Measurements from ENCODE around the gene CENPQ.

CENPQ gene

GRCh38 chr6:49541936-49542335 is 78.8 kb downstream of the CENPQ start:
- no peaks in the 10 kb centered on the region for H3K36me3 ChIP-seq (ENCODE audit: control insufficient read depth, insufficient read depth, low read length)
- H3K27ac ChIP-seq (ENCODE audit: low read depth, low read length) = no peak overlapping the region
- no peaks in the 10 kb centered on the region for H3K9me3 ChIP-seq (ENCODE audit: control insufficient read depth, insufficient read depth, low read depth, low read length)
- peaks cover 5% of the 10 kb centered on the region; the same call in 1 of the 2 replicates for H3K27me3 ChIP-seq (ENCODE audit: control insufficient read depth, insufficient read depth, low read length)
- H3K9ac ChIP-seq (ENCODE audit: low read length) = no peak overlapping the region
- no peak overlapping the region for H3K4me3 ChIP-seq (ENCODE audit: low read depth, low read length)
- H3K4me1 ChIP-seq (ENCODE audit: control insufficient read depth, insufficient read depth, low read length) = peaks cover 6% of the 10 kb centered on the region
